ENCODE data around the gene RASSF6.
"Not testable (repeated sequence)": the region's sequence is repeated elsewhere in the genome, so short reads cannot be mapped to it uniquely, and the experiment has no call there.

RASSF6 gene

DNA sequence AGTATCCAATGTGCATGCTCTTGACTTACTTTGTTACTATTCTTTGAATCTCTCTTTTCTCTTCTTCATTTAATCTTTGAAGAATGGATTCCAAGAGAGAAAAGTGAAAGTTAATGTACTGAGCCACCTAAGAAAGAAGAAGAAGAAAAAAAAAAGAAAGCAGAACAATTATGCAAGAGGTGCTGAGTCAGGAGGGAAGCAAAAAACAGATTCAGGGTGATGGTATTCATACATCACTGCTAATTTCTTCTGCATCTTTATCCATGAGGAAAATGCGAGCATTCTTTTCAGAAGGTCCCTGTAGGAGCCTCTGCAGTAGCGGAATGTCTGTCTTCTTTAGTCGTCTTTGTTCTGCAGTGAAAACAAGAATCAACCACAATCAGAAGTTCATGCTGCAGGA, 43.9 kb downstream of the RASSF6 start:
- DNase-seq (ENCODE audit: low read depth in 2 of 2), result no peak

DNA sequence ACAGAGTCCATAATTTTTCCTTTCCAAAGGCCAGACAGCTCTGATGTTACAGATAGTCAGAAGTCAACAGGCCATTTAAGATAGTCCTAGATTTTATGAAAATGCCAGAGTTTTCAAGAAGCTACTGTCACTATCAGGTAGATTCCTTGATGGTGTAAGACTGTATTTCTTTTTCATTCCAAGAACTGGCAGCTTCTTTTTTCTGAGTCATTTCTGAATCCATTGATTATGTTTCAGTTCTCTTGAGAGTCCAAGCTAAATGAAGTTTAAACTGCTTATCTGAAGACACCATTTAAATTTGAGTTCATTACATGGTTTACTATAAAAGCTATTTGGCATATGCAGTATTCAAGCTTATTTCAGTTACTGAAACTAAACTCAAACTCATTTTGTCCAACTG, 44.6 kb downstream of the RASSF6 start:
- DNase-seq (ENCODE audit: low read depth in 2 of 2), result no peak

DNA sequence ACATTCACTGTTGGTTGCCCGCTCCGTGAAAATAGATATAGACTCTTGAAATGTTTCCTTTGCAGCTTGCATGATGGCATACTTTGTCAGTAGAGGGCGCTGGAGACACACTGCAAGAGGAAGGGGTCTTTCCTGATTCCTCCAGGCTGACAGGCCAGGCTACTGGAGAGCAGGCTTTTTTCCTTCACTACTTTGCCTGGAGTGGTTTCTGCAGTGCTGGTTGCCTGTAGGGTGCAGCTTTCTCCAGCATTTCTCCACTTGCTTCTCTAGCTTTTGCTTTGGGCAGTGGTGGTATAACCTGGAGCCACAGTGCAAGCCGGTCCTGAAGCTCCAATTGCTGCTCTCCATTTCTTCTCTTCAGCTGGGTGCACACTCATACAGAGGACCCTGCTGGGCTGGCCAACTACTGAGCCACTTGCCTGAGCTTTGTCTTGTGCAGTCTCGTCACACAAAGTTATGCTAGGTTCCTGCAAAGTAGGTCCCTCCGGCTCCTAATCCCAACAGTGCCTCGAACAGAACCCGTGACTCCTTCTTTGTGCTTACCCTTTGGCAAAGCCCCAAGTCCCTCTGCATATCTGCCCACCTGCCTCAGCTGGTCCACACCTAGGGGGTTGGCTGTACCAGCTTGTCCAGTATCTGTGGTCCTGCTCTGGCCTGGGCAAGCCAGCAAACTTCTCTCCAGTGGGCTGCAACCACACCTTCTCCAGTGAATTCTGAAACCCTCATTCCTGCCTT, 46.3 kb downstream of the RASSF6 start:
- DNase-seq (ENCODE audit: low read depth in 2 of 2), result no peak

DNA sequence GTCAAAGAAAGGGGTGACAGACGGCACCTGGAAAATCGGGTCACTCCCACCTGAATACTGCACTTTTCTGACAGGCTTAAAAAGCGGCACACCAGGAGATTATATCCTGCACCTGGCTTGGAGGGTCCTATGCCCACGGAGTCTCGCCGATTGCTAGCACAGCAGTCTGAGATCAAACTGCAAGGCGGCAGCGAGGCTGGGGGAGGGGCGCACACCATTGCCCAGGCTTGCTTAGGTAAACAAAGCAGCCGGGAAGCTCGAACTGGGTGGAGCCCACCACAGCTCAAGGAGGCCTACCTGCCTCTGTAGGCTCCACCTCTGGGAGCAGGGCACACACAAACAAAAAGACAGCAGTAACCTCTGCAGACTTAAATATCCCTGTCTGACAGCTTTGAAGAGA, 69.4 kb downstream of the RASSF6 start:
- not testable (repeated sequence) for DNase-seq (ENCODE audit: low read depth in 2 of 2)

DNA sequence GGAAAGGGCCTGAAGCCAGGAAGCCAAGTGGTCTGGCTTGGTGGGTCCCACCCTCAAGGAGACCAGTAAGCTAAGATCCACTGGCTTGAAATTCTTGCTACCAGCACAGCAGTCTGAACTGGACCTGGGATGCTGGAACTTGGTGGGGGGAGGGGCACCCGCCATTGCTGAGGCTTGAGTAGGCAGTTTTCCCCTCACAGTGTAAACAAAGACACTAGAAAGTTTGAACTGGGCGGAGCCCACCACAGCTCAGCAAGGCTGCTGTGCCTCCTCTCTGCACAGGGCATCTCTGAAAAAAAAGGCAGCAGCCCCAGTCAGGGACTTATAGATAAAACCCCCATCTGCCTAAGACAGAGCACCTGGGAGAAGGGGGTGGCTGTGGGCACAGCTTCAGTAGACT, 75.6 kb downstream of the RASSF6 start:
- no peak for DNase-seq (ENCODE audit: low read depth in 2 of 2)

DNA sequence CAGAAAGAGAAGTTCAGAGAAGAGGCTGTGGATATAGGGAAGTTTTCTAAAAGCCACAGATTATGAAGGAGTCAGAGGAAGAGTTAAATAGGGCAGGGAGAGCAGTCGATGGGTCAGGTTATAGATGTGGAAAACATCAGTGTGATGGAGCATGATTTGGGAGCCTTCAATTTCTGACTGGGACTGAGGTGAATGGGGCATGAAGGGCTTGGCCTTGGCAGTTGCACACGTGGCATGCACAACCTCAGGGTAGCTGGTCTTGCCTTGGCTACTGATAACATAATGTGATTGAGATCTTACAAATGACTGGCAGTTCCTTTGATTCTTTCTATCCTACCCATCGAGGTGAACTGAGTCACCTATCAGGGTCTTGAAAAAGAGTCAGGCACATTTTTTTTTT, 79.0 kb downstream of the RASSF6 start:
- no peak for DNase-seq (ENCODE audit: low read depth in 2 of 2)

DNA sequence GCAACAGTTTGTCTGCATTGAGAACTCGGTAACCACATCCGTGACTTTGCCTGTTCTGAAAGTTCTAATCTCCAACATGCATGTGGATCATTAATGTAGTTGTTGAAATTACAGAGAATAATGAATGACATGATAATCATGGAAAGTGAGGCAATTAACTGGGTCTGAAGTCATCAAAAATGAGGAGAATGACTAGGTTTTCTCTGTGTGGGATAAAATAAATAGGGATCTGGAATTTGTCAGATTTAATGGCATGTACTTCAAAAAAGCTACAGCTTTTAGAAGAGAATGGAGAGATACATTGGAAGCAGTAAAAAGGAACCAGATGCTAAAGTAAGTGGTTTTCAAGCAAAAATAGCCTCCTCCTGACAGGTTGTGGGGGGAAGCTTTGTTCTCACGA, 79.4 kb downstream of the RASSF6 start:
- DNase-seq (ENCODE audit: low read depth in 2 of 2), result no peak

DNA sequence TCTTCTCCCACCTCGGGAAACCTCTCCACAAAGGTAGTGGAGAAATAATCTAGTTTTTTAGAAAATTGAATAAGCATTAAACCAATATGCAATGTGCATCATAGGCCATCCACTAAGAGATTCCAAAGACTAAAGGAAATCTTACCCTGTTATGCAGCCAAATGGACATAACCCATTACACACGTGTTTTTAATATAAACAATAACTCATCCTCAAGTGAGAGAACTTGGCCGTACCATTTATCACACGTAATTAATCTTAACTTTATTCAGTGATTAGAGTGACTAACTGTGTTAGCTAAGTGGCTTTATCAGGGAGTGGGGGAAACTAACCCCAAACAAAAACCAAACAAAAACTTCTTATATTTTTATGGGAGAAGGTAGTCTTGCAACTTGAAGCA, 80.8 kb downstream of the RASSF6 start:
- no peak for DNase-seq (ENCODE audit: low read depth in 2 of 2)

DNA sequence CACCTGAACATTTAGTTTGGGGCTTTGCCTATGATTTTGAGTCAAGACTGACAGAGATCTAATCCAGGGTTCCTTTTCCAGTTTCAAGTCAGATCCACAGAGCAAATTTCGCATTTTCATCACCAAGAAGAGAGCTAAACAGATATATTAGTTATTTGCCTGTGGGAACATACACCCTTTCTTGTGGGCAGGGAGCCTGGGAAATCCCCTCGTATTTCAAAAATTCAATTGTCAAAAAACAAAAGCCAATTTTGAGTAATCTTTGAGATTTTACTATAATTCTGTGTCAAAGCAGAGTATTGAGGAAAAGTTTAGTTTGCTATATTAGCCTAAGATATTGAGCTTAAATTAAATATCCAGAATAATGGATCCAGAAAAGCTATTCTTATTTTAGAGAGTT, 82.1 kb downstream of the RASSF6 start:
- DNase-seq (ENCODE audit: low read depth in 2 of 2), result no peak

DNA sequence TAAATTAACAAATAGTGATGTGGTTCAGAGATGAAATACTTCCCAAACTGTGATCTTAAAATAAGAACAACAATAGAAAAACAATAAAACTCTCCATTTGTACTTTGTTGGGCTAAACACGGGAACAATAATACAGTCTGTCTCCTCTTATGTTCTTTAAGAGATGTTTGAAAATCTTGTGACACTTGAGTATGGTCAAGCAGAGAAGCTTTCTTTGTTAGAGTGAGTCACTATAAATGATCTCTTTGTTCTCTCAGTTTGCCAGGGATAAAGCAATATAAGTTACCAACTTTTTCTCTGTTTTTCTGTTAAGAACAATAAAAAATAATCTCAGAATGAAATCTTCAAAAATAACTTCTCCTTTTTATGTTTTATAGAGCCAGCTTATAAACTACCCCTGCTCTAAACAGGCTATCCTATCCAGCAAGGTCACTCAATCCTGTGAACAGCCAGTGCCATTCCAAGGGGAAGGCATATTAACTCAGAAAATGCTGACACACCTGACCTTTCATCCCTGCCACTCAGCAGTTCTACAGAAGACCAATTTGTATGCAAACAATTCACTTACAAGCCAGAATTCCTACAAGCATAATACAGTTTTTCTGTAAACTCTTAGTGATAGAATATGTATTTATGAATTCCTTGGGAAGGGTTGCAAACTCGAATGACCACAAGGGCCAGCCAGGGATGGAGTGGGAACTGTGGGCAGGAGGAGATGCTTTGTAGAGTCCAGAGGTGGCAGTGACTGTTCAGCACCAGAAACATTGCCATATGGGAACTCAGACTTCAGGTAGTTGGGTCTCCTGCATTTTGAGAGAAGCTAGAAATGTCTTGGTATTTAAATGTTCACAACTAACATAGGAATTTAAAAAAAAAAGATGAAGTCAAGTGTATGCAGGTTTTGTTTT, 86.5 kb downstream of the RASSF6 start:
- no peak for DNase-seq (ENCODE audit: low read depth in 2 of 2)

DNA sequence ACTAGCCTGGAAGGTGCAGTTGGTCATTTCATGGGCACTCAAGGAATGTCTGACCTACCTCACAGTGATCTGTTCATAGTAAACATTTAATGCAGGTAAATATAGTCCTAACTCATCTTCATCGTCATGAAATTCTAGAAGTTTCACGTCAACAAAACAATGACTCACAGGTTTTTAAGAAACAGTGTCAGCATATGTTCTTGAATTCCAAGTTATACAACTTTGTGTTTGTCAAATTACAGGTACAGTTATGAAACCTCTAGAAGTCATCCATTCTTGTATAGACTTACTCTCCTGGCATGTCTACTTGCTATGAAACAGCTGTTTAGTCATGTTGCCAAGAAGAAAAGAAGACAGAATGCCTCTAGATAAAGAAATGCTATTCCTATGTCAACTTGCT, 92.1 kb downstream of the RASSF6 start:
- DNase-seq (ENCODE audit: low read depth in 2 of 2), result no peak

DNA sequence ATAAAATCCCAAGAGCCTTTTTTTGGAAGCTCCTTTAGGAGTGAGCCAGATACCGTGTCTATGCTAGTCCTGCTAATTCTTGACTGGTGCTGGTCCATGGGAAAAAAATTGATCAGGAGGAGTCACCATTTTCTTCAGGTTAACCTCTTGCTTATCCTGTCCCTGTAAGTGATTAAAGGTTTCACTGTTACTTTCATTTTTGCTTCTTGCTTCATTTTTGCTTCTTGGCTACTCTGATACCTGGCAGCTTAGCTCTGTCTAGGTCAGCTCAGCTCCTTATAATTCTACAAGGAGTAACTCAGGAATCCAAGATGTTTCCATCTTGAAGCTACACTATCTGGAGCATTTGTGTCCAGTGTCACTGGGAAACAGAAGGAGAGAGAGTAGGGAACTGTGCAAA, 93.0 kb downstream of the RASSF6 start:
- no peak for DNase-seq (ENCODE audit: low read depth in 2 of 2)

DNA sequence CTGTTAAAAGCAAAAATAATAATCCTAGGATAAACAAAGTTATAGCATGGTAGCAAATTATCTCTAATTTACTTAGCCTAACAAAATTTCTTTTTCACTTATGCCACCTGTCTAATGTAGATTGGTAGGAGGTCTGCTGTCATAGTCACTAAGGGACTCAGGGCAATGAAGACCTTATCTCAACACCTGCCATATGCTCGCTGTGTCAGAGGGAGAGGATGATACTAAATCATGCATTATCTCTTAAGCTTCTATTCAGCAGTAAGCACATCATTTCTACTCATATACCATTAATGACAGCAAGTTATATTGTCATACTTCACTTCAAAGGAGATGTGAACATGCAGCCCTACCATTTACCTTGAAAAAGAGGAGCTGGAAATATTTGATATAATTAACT, 94.6 kb downstream of the RASSF6 start:
- no peak for DNase-seq (ENCODE audit: low read depth in 2 of 2)

DNA sequence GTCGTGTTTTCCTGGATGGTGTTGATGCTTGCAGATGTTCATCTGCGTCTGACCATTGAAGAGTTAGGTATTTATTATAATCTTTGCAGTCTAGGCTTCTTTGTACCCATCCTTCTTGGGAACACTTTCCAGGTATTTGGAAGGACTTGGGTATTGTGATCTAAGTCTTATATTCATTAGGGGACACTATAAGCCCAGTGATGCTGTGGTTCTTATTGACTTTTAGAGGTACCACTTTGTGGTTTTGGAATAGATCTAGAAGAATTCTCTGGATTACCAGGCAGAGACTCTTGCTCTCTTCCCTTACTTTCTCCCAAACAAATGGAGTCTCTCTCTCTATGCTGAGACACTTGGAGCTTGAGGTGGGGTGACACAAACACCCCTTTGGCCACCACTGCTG, 97.1 kb downstream of the RASSF6 start:
- DNase-seq (ENCODE audit: low read depth in 2 of 2), result no peak

Measured in stimulated activated CD4-positive, alpha-beta T cell treated with anti-CD3 and anti-CD28 coated beads, Interleukin-15, amount 100 ng/mL, for 48 hours (primary cell).